HG03521 (cell line): ENCODE results near the gene CCDC57.

Source experiments
- ATAC-seq: cut with Tn5 transposase; IDR thresholded peaks from one replicate; pipeline ENCODE4 v1.9.1; 2021; ENCODE audit warnings: mild to moderate bottlenecking, moderate library complexity; ENCODE audit not compliant: unreplicated experiment

CCDC57 gene

GRCh38 chr17:82085931-82086764 is 126.5 kb downstream of the CCDC57 start:
- ATAC-seq = no peak

GRCh38 chr17:82085031-82085861 is 127.4 kb downstream of the CCDC57 start:
- ATAC-seq = no peak

- no peak for ATAC-seq
Observed at GRCh38 chr17:82084373-82085030, 128.1 kb downstream of the CCDC57 start.

- no peak for ATAC-seq
Observed at GRCh38 chr17:82083533-82084359, 128.9 kb downstream of the CCDC57 start.

GRCh38 chr17:82083009-82083408 is 129.6 kb downstream of the CCDC57 start:
- ATAC-seq = no peak

GRCh38 chr17:82082456-82082855 is 130.2 kb downstream of the CCDC57 start:
- no peak for ATAC-seq

GRCh38 chr17:82081966-82082365 is 130.7 kb downstream of the CCDC57 start:
- no peak for ATAC-seq

- ATAC-seq = no peak
Observed at GRCh38 chr17:82081546-82081945, 131.1 kb downstream of the CCDC57 start.

- no peak for ATAC-seq
Observed at GRCh38 chr17:82080789-82081464, 131.7 kb downstream of the CCDC57 start.

GRCh38 chr17:82080048-82080788 is 132.4 kb downstream of the CCDC57 start:
- no peak for ATAC-seq

- no peak for ATAC-seq
Observed at GRCh38 chr17:82079001-82079677, 133.5 kb downstream of the CCDC57 start.

- ATAC-seq = no peak
Observed at GRCh38 chr17:82078433-82078832, 134.2 kb downstream of the CCDC57 start.

GRCh38 chr17:82077617-82078358 is 134.9 kb downstream of the CCDC57 start:
- ATAC-seq = no peak

GRCh38 chr17:82076785-82077591 is 135.7 kb downstream of the CCDC57 start:
- no peak for ATAC-seq

GRCh38 chr17:82076018-82076784 is 136.4 kb downstream of the CCDC57 start:
- ATAC-seq = no peak

- ATAC-seq = no peak
Observed at GRCh38 chr17:82073446-82073845, 139.2 kb downstream of the CCDC57 start.
